OCI-LY1 (cell line): ENCODE measurements around the gene OXNAD1.

Source experiments
- H2AFZ ChIP-seq: fragments of 200-600 bp; sonication (generic), shearing (Covaris generic); 2 replicates; pipeline ENCODE4 v1.6.0; 2014; ENCODE audit warnings: antibody characterized with exemption, mild to moderate bottlenecking, low read length
- H3F3A ChIP-seq: fragments of 200-600 bp; sonication (generic), shearing (Covaris generic); 2 replicates; pipeline ENCODE4 v1.6.0; 2014; ENCODE audit warnings: mild to moderate bottlenecking, antibody characterized with exemption, low read length, moderate library complexity; ENCODE audit not compliant: insufficient read depth
- H3K27ac ChIP-seq: fragments of 200-600 bp; sonication (generic); 2 replicates; pipeline ENCODE4 v1.5.1; 2014; ENCODE audit warnings: low read length, mixed run types, mild to moderate bottlenecking, low read depth; ENCODE audit not compliant: poor library complexity, severe bottlenecking
- H3K27me3 ChIP-seq: fragments of 200-600 bp; sonication (generic); 2 replicates; pipeline ENCODE4 v1.6.0; 2014; ENCODE audit warnings: antibody characterized with exemption, mild to moderate bottlenecking, low read length, moderate library complexity; ENCODE audit not compliant: insufficient read depth
- H3K36me3 ChIP-seq: fragments of 200-600 bp; sonication (generic); 2 replicates; pipeline ENCODE4 v1.6.1; 2014; ENCODE audit warnings: mild to moderate bottlenecking, antibody characterized with exemption, low read length, moderate library complexity, mixed read lengths; ENCODE audit not compliant: insufficient read depth
- H3K4me1 ChIP-seq: fragments of 200-600 bp; sonication (generic); 2 replicates; pipeline ENCODE4 v1.5.1; 2014; ENCODE audit warnings: mild to moderate bottlenecking, low read length, moderate library complexity; ENCODE audit not compliant: insufficient read depth, severe bottlenecking
- H3K4me2 ChIP-seq: fragments of 200-600 bp; sonication (generic), shearing (Covaris generic); 2 replicates; pipeline ENCODE4 v1.6.1; 2014; ENCODE audit warnings: low read length
- H3K4me3 ChIP-seq: fragments of 200-600 bp; sonication (generic); 2 replicates; pipeline ENCODE4 v1.5.1; 2014; ENCODE audit warnings: low read length, low read depth, mild to moderate bottlenecking, mixed read lengths; ENCODE audit not compliant: poor library complexity, severe bottlenecking
- H3K79me2 ChIP-seq: fragments of 200-600 bp; shearing (Covaris generic); 2 replicates; pipeline ENCODE4 v1.6.1; 2016; ENCODE audit warnings: mixed run types, low read length, mixed read lengths; ENCODE audit not compliant: insufficient read depth
- H3K9ac ChIP-seq: fragments of 200-600 bp; sonication (generic), shearing (Covaris generic); 2 replicates; pipeline ENCODE4 v1.6.1; 2014; ENCODE audit warnings: mild to moderate bottlenecking, low read length, mixed read lengths
- H3K9me2 ChIP-seq: fragments of 200-600 bp; sonication (generic), shearing (Covaris generic); 2 replicates; pipeline ENCODE4 v1.6.1; 2014; ENCODE audit warnings: low read depth, mild to moderate bottlenecking, low read length, mixed read lengths
- H3K9me3 ChIP-seq: fragments of 200-600 bp; shearing (Covaris generic); 2 replicates; pipeline ENCODE4 v1.6.1; 2014; ENCODE audit warnings: low read length, mixed read lengths
- H4K20me1 ChIP-seq: fragments of 200-600 bp; sonication (generic), shearing (Covaris generic); 2 replicates; pipeline ENCODE4 v1.6.0; 2016; ENCODE audit warnings: mild to moderate bottlenecking, low read length; ENCODE audit not compliant: insufficient read depth
- CTCF ChIP-seq: fragments of 200-600 bp; sonication (generic), shearing (Covaris generic); IDR thresholded peaks from 2 replicates; pipeline ENCODE4 v1.5.1; 2017; ENCODE audit warnings: mild to moderate bottlenecking, antibody characterized with exemption, low read length, moderate library complexity, mixed read lengths
- EZH2 ChIP-seq: fragments of 200-600 bp; sonication (generic), shearing (Covaris generic); IDR thresholded peaks from 2 replicates; pipeline ENCODE4 v1.8.0; 2017; ENCODE audit warnings: borderline replicate concordance, mixed run types, mild to moderate bottlenecking, antibody characterized with exemption, low read length, moderate library complexity, mixed read lengths

The OXNAD1 gene

GRCh38 chr3:16266714-16267113, 1.7 kb downstream of the OXNAD1 start:
- Histone ChIP-seq H3K9ac (peak overlapping the region; percentile 81; the same call in 1 of the 2 replicates), H4K20me1 (no peaks in the 10 kb centered on the region), H3K4me1 (peaks cover 41% of the 10 kb centered on the region), H3K9me3 (no peaks in the 10 kb centered on the region), H2AFZ (no peak overlapping the region), H3K36me3 (peaks cover 20% of the 10 kb centered on the region; the same call in 1 of the 2 replicates), H3K27me3 (no peaks in the 10 kb centered on the region), H3K27ac (peak overlapping the region; percentile 31), H3F3A (no peaks in the 10 kb centered on the region), H3K4me2 (peak overlapping the region; percentile 81), H3K79me2 (peaks cover 23% of the 10 kb centered on the region), H3K4me3 (peak overlapping the region; percentile 89), H3K9me2 (no peaks in the 10 kb centered on the region)
- no peak for TF ChIP-seq CTCF
- no peak for TF ChIP-seq EZH2

- Histone ChIP-seq H3K9me2 (no peaks in the 10 kb centered on the region), H3K27ac (no peak overlapping the region), H3K9ac (no peak overlapping the region), H3K79me2 (peaks cover 5% of the 10 kb centered on the region), H3K4me1 (peaks cover 26% of the 10 kb centered on the region), H2AFZ (no peak overlapping the region), H3F3A (no peaks in the 10 kb centered on the region), H3K36me3 (peaks cover 40% of the 10 kb centered on the region; the same call in 1 of the 2 replicates), H3K9me3 (no peaks in the 10 kb centered on the region), H3K27me3 (no peaks in the 10 kb centered on the region), H3K4me3 (no peak overlapping the region), H3K4me2 (no peak overlapping the region), H4K20me1 (no peaks in the 10 kb centered on the region)
- TF ChIP-seq CTCF (no peak), EZH2 (no peak)
Observed at GRCh38 chr3:16270855-16271254, 5.8 kb downstream of the OXNAD1 start.

GRCh38 chr3:16272588-16272987, 7.6 kb downstream of the OXNAD1 start:
- peaks cover 45% of the 10 kb centered on the region; the same call in 1 of the 2 replicates for H3K36me3 ChIP-seq

More at GRCh38 chr3:16272588-16272987, 7.6 kb downstream of the OXNAD1 start:
- TF ChIP-seq CTCF (no peak), EZH2 (no peak)
- Histone ChIP-seq H3K27me3 (no peaks in the 10 kb centered on the region), H2AFZ (no peak overlapping the region), H4K20me1 (no peaks in the 10 kb centered on the region), H3K9me2 (no peaks in the 10 kb centered on the region), H3K4me1 (peaks cover 9% of the 10 kb centered on the region), H3K79me2 (no peaks in the 10 kb centered on the region), H3K27ac (no peak overlapping the region), H3F3A (no peaks in the 10 kb centered on the region), H3K9ac (no peak overlapping the region), H3K4me2 (no peak overlapping the region), H3K9me3 (no peaks in the 10 kb centered on the region), H3K4me3 (no peak overlapping the region)
